ELF-1 (cell line): Measurements from ENCODE around the gene TDP1.
A peak's percentile ranks its signal among the peaks of the same experiment; 100 is the strongest.

ENCODE experiments used
- DNase-seq: peaks from one replicate; pipeline ENCODE4 v3.0.0-alpha.2; 2016; ENCODE audit warnings: low read depth, low spot score

The TDP1 gene

GRCh38 chr14:90049390-90049789 is 93.7 kb downstream of the TDP1 start:
- DNase-seq, result no peak

- DNase-seq, result no peak
Observed at GRCh38 chr14:90050271-90050670, 94.5 kb downstream of the TDP1 start.

- DNase-seq, result no peak
Observed at GRCh38 chr14:90053044-90053443, 97.3 kb downstream of the TDP1 start.

GRCh38 chr14:90054803-90055202 is 99.1 kb downstream of the TDP1 start:
- DNase-seq, result no peak

GRCh38 chr14:90056826-90057225 is 101.1 kb downstream of the TDP1 start:
- peak; percentile 15 for DNase-seq

- DNase-seq, result no peak
Observed at GRCh38 chr14:90058876-90059458, 103.2 kb downstream of the TDP1 start.

- peak; percentile 83 for DNase-seq
Observed at GRCh38 chr14:90060312-90060964, 104.7 kb downstream of the TDP1 start.

- DNase-seq, result no peak
Observed at GRCh38 chr14:90060965-90061684, 105.4 kb downstream of the TDP1 start.

- peak; percentile 38 for DNase-seq
Observed at GRCh38 chr14:90061685-90062126, 106.0 kb downstream of the TDP1 start, which contains the start of gene KCNK13. TSS of gene KCNK13 (plus strand) at chr14:90061994. CDS start at chr14:90062206, 212 bp downstream.

GRCh38 chr14:90062127-90062794 is 106.5 kb downstream of the TDP1 start:
- peak; percentile 49 for DNase-seq

GRCh38 chr14:90062822-90063539 is 107.3 kb downstream of the TDP1 start:
- no peak for DNase-seq

- no peak for DNase-seq
Observed at GRCh38 chr14:90072350-90072749, 116.6 kb downstream of the TDP1 start.

GRCh38 chr14:90079576-90079975 is 123.8 kb downstream of the TDP1 start:
- DNase-seq, result no peak

- DNase-seq, result no peak
Observed at GRCh38 chr14:90087433-90087832, 131.7 kb downstream of the TDP1 start.

GRCh38 chr14:90088176-90088575 is 132.4 kb downstream of the TDP1 start:
- DNase-seq, result no peak

GRCh38 chr14:90089486-90089885 is 133.8 kb downstream of the TDP1 start:
- DNase-seq, result peak; percentile 67

GRCh38 chr14:90091393-90091792 is 135.7 kb downstream of the TDP1 start:
- no peak for DNase-seq

GRCh38 chr14:90093942-90094595 is 138.3 kb downstream of the TDP1 start:
- DNase-seq, result no peak
